Epithelial cell of prostate (primary cell): ENCODE results near the gene SECISBP2L.
"Not testable (repeated sequence)": the region's sequence is repeated elsewhere in the genome, so short reads cannot be mapped to it uniquely, and the experiment has no call there.

ENCODE experiments used
- DNase-seq: peaks from one replicate; pipeline ENCODE4 v3.0.0-alpha.2; 2011; ENCODE audit warnings: low read depth, low spot score
- H3K27ac ChIP-seq: fragments of 450-650 bp; 2 replicates; pipeline ENCODE4 v1.5.1; 2017; ENCODE audit warnings: mild to moderate bottlenecking

Gene SECISBP2L

GRCh38 chr15:48972750-48973503 is 73.3 kb downstream of the SECISBP2L start:
- no peak overlapping the region for H3K27ac ChIP-seq
- DNase-seq: no peak

GRCh38 chr15:48970926-48971325 is 75.3 kb downstream of the SECISBP2L start:
- not testable (repeated sequence) for H3K27ac ChIP-seq, DNase-seq

DNA sequence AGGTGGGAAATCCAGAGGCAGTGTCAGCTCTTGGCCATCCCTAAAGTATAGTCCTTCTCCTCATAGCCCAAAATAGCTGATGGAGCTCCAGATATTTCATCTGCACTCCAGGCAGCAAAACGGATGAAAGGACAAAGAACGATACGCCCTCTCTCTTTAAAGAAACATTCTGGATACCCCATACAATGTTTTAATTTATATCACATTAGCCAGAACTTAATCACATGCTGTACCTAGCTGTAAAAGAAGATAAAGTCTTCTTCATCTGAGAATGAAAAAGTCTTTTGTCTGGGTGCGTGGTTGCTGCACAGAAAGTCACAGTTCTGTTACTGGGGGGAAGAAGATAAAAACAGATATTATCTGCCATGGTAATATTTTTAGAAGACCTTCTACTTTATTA is 78.2 kb downstream of the SECISBP2L start:
- no peak overlapping the region for H3K27ac ChIP-seq

DNA sequence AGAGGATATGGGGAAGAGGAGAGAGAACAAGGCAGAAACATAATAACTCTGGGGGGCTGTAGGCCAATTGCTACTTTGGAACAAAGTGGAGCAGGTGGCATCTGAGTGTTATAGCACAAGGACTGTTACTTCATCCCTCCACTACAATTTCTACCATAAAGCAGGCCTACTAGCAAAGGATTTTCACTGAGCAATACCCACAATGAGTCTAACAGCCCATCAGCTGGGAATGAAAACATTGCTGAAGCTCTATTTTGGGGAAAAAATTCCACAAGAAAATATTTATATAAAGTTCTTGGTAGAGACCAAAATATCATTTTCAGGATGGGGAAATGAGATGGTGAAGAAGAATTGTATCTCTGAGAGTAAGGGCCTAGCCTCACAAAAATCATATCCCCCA is 78.9 kb downstream of the SECISBP2L start:
- no peak overlapping the region for H3K27ac ChIP-seq
- no peak for DNase-seq

More for the DNA sequence above, 78.2 kb downstream of the SECISBP2L start:
- DNase-seq: no peak

DNA sequence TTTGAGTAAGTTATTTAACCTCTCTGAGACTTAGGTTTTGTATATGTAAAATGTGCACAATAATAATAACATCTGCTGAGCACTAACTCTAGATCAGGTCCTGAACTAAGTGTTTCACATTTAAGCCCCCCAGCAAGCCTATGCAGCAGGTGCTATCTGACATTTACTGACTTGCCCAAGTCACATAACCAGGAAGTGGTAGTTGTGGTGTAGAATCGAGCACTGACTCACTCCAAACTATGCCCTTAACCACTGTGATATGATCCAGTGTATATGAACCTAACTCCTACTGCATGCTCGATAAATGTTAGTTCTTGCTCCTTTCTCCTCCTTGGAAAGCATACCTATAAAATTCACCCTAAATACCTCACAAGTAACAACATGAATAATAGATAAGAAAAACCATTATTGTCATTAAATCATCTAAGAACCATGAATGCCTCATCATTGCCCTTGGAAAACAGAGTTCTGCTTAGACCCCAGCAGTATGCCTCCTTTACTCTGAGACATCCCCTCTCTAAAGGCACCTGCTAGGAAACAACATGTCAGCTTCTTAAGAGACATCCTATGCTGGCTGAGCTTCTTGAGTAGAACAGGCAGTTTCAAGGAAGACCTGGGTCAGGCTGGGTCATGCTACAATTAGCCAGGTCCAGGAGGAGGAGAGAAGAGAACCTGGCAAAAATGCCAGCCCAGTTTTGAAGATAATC is 79.5 kb downstream of the SECISBP2L start:
- DNase-seq: peak; percentile 53
- peak overlapping the region; percentile 21 for H3K27ac ChIP-seq

DNA sequence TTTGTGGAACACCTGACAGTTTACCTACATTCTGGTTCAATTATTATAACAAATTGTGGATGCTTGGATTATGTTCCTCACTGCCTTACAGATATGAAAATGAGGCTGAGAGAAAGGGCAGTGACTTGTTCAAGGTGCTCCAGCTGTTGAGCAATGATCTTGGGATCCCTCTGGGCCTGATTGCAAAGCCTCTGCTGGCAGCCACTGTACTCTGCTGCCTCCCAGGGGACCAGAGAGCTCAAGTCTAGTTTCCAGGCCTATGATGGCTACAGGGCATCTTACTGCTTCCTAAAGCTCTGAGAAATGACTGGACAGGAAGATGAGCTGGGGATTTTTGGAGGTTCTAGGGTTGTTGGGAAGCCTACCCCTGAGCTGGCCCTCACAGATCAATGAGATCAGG is 80.3 kb downstream of the SECISBP2L start:
- peak; percentile 61 for DNase-seq
- peak overlapping the region; percentile 21 for H3K27ac ChIP-seq

DNA sequence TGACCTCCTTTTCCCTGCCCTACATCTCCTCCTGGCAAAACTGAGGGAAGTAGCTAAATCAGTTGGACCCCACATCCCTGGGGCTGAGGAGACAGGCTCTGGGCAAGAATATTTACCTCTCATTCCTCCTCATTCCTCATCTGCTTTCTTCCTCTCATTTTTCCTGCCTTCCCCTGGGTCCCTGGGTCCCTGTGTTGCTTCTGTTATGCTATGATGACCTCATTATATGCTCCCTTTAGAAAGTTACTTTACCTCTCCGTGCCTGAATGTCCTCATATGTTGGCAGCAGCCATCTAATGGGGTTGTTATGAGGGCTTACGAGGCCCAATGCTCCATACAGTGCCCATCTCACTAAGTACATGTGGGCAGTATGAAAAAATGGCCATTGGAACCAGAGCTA is 81.3 kb downstream of the SECISBP2L start:
- DNase-seq: no peak
- no peak overlapping the region for H3K27ac ChIP-seq

GRCh38 chr15:48963524-48964113 is 82.6 kb downstream of the SECISBP2L start, which contains the start of gene SHC4:
SHC4 (minus strand) TSS chr15:48963919; CDS start chr15:48963015, 904 bp downstream.
- peak; percentile 40 for DNase-seq
- peak within 1 kb of the TSS; percentile 42 for H3K27ac ChIP-seq

DNA sequence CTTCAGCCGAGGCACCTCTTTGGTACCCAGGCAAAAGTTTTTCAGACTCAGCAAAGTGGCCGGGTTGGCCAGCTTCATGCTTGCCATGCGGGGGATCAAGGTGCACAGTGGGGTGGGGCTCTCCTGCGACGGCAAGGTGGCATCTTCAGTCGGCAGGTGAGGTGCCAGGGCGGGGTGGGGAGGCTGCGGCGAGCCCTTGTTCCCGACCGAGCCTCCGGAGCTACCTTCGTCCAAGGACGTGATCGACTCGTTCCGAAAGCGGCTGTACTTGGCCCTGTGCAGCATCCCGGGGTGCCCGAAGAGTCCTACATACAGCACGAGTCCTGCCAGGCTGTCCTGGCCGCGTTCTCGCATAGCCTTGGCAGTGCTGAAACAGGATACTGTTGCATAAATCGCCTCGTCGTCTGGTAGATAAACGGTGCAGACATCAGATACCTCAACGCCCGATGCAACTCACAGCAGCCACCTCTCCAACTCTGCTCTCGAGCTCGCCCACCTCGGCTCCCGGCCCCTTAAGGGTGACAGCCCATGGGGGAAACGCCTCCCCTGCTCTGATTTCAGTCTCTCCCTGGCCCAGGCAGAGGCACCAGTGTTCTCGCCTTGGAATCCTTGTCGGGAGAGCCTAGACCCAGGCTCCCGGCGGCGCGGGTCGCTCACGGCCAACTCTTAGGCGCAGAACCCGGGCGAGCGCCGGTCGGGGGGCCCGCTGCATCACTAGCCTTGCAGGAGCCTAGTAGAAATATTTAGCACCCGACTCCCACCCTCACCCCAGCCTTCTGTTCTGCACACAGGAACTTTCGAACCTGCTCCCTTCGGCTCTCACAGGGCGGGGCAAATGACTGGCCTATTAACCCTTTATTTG is 83.4 kb downstream of the SECISBP2L start:
- no peak for DNase-seq

GRCh38 chr15:48955967-48956366 is 90.3 kb downstream of the SECISBP2L start:
- DNase-seq: no peak

More for the DNA sequence above, 83.4 kb downstream of the SECISBP2L start:
- H3K27ac ChIP-seq: peak overlapping the region; percentile 42

GRCh38 chr15:48955370-48955769 is 90.9 kb downstream of the SECISBP2L start:
- H3K27ac ChIP-seq: no peak overlapping the region
- no peak for DNase-seq

More at GRCh38 chr15:48955967-48956366, 90.3 kb downstream of the SECISBP2L start:
- no peak overlapping the region for H3K27ac ChIP-seq

- no peak overlapping the region for H3K27ac ChIP-seq
- no peak for DNase-seq
These were observed 91.7 kb downstream of the SECISBP2L start for GRCh38 chr15:48954538-48954937.

DNA sequence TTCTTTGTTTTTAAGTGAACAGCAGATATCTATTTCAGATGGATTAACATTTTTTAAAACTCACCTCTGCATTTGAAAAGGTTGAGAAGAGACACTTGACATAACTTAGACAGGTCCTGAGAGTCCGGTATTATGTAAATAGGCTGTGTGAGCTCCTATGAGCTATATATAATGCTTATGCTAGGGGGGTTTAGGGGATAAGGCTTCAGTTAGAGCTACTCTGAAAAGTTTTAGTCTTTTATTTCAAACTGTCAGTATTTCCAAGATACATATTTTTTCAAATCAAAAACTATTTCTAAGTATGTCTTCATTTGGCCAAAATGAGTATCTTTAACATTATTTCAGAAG is 99.4 kb downstream of the SECISBP2L start:
- H3K27ac ChIP-seq: peak overlapping the region; percentile 88

DNA sequence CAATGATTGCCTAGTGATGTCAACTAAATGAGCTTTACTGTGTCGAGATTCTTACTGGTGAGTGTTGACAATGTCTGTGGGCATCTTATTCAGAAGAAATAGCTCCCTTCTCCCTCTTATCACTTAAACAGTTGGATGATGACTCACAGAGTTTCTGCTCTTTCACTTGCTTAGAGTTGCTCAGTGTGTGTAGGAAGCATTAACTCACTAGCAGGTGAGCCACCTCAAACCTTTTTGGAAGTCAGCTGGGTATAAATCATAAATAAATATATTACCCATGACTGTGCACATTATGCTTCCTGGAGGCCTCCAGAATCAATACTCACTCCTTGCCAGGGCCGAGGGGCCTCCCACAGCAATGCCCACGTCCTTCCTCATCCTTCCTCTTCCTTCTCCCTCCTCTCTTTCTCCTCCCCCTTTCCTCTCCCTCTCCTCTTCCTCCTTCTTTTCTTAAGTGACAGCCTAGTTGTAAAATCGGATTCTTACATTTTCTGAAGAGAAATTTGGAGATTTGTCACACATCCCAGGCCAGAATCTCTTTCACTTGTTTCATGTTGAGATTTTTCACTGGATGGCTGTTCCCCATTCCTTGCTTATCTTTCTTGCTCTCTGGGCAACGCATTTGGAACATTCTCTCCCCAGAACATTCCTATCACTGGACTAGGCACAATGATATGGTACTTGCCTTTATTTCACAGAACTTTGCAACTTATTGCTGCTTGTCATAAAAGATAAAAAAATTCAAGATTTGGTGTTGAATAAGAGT is 100.0 kb downstream of the SECISBP2L start:
- H3K27ac ChIP-seq: peak overlapping the region; percentile 88

More for the DNA sequence above, 99.4 kb downstream of the SECISBP2L start:
- no peak for DNase-seq

DNA sequence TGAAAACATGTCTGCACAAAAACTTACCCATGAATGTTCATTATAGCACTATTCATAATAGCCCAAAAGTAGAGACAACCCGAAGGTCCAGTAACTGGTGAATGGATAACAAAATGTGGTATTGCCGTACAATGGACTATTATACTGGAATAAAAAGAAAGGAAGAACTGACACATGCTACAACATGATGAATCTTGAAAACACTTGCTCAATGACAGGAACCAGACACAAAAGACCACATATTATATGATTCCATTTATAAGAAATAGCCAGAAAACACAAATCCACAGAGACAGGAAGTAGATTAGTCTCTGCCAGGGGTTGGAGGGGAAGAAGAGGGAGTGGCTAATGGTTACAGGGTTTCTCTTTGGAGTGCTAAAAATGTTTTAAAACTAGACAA is 100.9 kb downstream of the SECISBP2L start:
- DNase-seq: peak; percentile 48
- peak overlapping the region; percentile 88 for H3K27ac ChIP-seq

More for the DNA sequence above, 100.0 kb downstream of the SECISBP2L start:
- DNase-seq: peak; percentile 90

GRCh38 chr15:48941904-48942303 is 104.3 kb downstream of the SECISBP2L start:
- no peak for DNase-seq
- H3K27ac ChIP-seq: peak overlapping the region; percentile 86

DNA sequence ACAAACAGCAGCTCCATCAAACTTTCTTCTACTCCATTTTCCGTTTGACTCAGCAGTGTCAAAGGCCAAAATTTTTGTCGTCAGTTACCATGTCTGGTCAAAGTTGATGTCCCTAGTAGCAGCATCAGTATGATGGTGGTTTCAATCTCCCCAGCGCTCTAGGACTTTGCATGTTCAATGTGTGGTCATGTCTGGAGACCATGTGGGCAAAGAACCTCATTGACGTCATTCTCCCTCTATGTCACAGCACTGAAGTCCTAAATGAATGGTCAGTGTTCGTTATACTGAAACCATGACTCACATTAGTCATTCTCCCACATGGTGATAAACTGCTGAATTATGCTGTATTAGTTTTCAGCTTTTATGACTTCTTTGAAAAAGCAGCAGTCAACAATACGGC is 105.7 kb downstream of the SECISBP2L start:
- peak overlapping the region; percentile 86 for H3K27ac ChIP-seq
- DNase-seq: peak; percentile 83

- peak overlapping the region; percentile 86 for H3K27ac ChIP-seq
- DNase-seq: peak; percentile 77
These were observed 106.6 kb downstream of the SECISBP2L start for GRCh38 chr15:48939648-48940047.
